ENCODE data around the gene ASPHD1. TPM values are rescaled to one million over a fixed set of nuclear protein-coding genes. Genes with fewer than 3 reads are reported as not detected.
"Not testable (repeated sequence)": the region's sequence is repeated elsewhere in the genome, so short reads cannot be mapped to it uniquely, and the experiment has no call there.

The ASPHD1 gene
- total RNA-seq, 1 experiment from 2014 or later, result 28.5 TPM

DNA sequence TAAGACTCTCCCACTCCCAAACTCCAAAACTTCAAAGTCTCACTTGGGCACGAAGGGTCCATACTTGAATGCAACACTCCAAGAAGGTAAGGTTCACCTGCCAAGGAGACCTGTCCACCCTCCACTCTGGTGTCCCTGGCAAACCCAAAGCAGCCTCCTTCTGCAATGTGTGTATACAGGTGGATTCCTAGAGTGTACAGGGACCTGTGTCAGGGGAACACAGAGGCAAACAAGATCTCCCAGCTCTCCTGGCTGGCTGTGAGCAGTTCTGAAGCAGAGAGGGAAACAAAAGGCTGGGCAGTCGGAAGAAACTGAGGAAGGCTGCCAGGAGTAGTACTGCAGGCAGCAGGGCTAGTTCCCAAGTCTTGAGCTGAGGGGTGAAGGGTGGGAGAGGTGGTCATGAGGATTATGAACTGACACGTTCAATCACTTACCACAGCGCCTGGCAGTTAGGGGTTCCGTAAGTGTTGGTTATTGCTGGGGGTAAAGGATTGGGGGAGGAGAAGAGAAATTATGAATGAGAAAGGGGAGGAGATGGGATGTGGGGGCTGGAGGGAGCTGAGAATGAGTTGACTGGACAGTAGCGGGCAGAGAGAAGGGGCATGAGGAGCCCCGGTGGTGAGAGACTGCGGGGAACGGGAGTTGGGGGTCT, 24.9 kb downstream of the ASPHD1 start:
- in situ Hi-C loops (cut with HindIII; ENCODE audit: low sequenced_read_pairs), result no loop called here
- no peak for DNase-seq (ENCODE audit: low spot score)

- DNase-seq (ENCODE audit: low spot score), result peak; percentile 80
- in situ Hi-C loops (cut with HindIII; ENCODE audit: low sequenced_read_pairs), result no loop called here
Observed at GRCh38 chr16:29925781-29926710, 25.8 kb downstream of the ASPHD1 start, which contains the start of gene KCTD13. TSS of gene KCTD13 (minus strand) at chr16:29926226. CDS start at chr16:29926033, 193 bp downstream.

- in situ Hi-C loops (cut with HindIII; ENCODE audit: low sequenced_read_pairs), result no loop called here
- peak; percentile 64 for DNase-seq (ENCODE audit: low spot score)
Observed at GRCh38 chr16:29926711-29927052, 26.4 kb downstream of the ASPHD1 start.

GRCh38 chr16:29927070-29927905, 27.0 kb downstream of the ASPHD1 start:
- in situ Hi-C loops (cut with HindIII; ENCODE audit: low sequenced_read_pairs), result no loop called here

GRCh38 chr16:29931750-29932149, 31.5 kb downstream of the ASPHD1 start:
- DNase-seq (ENCODE audit: low spot score); in situ Hi-C loops (cut with HindIII; ENCODE audit: low sequenced_read_pairs): not testable (repeated sequence)

More at GRCh38 chr16:29927070-29927905, 27.0 kb downstream of the ASPHD1 start:
- DNase-seq (ENCODE audit: low spot score), result peak; percentile 55

DNA sequence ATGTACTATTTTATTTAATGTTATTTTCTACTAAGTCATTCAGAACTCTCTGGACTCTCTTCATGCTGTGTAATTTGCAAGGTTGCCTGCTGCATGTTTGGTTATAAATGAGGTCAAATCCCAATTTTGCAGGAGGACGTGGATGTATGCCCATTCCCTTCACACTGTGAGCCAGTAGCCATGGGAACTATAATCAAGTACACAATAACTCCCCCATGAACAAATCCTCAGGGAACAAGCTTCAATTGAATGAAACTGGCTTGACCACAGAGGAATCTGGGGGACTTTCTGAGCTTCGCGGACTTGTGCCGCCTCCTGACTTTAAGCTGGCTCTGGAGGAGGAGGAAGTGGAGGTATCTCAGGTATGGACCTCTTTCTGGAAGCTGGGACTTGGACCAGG, 40.4 kb downstream of the ASPHD1 start:
- peak; percentile 36 for DNase-seq (ENCODE audit: low spot score)
- in situ Hi-C loops (cut with HindIII; ENCODE audit: low sequenced_read_pairs), result no loop called here

- in situ Hi-C loops (cut with HindIII; ENCODE audit: low sequenced_read_pairs), result no loop called here
- peak; percentile 39 for DNase-seq (ENCODE audit: low spot score)
Observed at GRCh38 chr16:29943846-29944799, 43.8 kb downstream of the ASPHD1 start.

DNA sequence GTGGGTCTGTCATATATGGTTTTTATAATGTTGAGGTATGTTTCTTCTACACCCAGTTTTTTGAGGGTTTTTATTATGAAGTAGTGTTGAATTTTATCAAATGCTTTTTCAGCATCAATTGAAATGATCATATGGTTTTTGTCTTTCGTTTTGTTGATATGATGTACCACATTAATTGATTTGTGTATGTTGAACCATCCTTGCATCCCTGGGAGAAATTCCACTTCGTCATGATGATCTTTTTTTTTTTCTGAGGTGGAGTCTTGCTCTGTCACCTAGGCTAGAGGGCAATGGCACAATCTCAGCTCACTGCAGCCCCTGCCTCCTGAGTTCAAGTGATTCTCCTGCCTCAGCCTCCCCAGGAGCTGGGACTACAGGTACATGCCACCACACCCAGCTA, 47.6 kb downstream of the ASPHD1 start:
- in situ Hi-C loops (cut with HindIII; ENCODE audit: low sequenced_read_pairs), result no loop called here
- DNase-seq (ENCODE audit: low spot score), result no peak

DNA sequence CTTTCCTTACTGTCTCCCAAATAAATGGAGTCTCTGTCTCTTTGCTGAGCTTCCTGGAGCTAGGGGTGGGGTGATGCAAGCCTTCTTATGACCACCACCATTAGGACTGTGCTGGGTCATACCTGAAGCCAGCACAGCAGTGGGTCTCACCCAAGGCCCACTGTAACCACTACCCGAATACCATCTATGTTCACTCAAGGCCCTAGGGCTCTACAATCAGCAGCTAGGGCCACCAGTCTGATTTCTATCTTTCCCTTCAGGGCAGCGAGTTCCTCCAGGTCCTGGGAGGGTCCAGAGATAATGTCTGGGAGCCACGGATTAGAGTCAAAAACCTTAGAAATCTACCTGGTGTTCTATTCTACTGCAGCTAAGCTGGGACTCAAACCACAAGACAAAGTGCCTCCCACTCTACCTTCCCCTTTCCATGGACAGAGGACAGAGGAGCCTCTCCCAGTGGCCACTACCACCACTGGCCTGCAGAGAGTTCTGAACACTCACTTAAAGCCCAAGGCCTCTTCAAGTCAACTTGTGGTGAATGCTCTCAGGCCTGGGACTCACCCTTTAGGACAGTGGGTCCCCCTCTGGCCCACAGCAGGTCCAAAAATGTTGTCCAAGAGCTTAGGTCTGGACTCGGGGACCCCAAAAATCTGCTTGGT, 50.6 kb downstream of the ASPHD1 start:
- DNase-seq (ENCODE audit: low spot score), result no peak
- in situ Hi-C loops (cut with HindIII; ENCODE audit: low sequenced_read_pairs), result no loop called here

GRCh38 chr16:29951625-29952365, 51.5 kb downstream of the ASPHD1 start:
- in situ Hi-C loops (cut with HindIII; ENCODE audit: low sequenced_read_pairs), result no loop called here

More at GRCh38 chr16:29951625-29952365, 51.5 kb downstream of the ASPHD1 start:
- DNase-seq (ENCODE audit: low spot score), result no peak

Other genes with a start within 250 kb of the ASPHD1 start
- gene SPN, start 237.2 kb upstream of the ASPHD1 start, total RNA-seq (2014; rRNA removed; shearing (Covaris generic)), result 0.37 TPM in 1 of 2 replicates, not detected in the other
- 96.6 and 105 TPM in 2 replicates for gene QPRT, start 221.3 kb upstream of the ASPHD1 start, total RNA-seq (2014; rRNA removed; shearing (Covaris generic))
- not detected in 2 replicates for gene C16orf54, start 154.5 kb upstream of the ASPHD1 start, total RNA-seq (2014; rRNA removed; shearing (Covaris generic))
- not detected in 2 replicates for gene ZG16, start 122.2 kb upstream of the ASPHD1 start, total RNA-seq (2014; rRNA removed; shearing (Covaris generic))
- gene KIF22, start 109.7 kb upstream of the ASPHD1 start, total RNA-seq (2014; rRNA removed; shearing (Covaris generic)), result 169 and 171 TPM in 2 replicates
- 469 and 478 TPM in 2 replicates for gene MAZ, start 94.0 kb upstream of the ASPHD1 start, total RNA-seq (2014; rRNA removed; shearing (Covaris generic))
- gene PRRT2, start 88.3 kb upstream of the ASPHD1 start, total RNA-seq (2014; rRNA removed; shearing (Covaris generic)), result 4.7 and 6.2 TPM in 2 replicates
- 69.9 and 78.4 TPM in 2 replicates for gene PAGR1, start 84.3 kb upstream of the ASPHD1 start, total RNA-seq (2014; rRNA removed; shearing (Covaris generic))
- 17.2 and 32.7 TPM in 2 replicates for gene MVP, start 80.0 kb upstream of the ASPHD1 start, total RNA-seq (2014; rRNA removed; shearing (Covaris generic))
- gene CDIPT, start 37.3 kb upstream of the ASPHD1 start, total RNA-seq (2014; rRNA removed; shearing (Covaris generic)), result 47.7 and 56.2 TPM in 2 replicates
- gene SEZ6L2, start 938 bp upstream of the ASPHD1 start, total RNA-seq (2014; rRNA removed; shearing (Covaris generic)), result 43.5 and 50.4 TPM in 2 replicates
- gene KCTD13, start 25.7 kb downstream of the ASPHD1 start, total RNA-seq (2014; rRNA removed; shearing (Covaris generic)), result 3.2 and 3.9 TPM in 2 replicates
- gene TMEM219, start 61.6 kb downstream of the ASPHD1 start, total RNA-seq (2014; rRNA removed; shearing (Covaris generic)), result 78.5 and 123 TPM in 2 replicates
- gene TAOK2, start 73.4 kb downstream of the ASPHD1 start, total RNA-seq (2014; rRNA removed; shearing (Covaris generic)), result 59.3 and 61.8 TPM in 2 replicates
- gene HIRIP3, start 95.1 kb downstream of the ASPHD1 start, total RNA-seq (2014; rRNA removed; shearing (Covaris generic)), result 15.0 and 16.7 TPM in 2 replicates
- 72.4 and 97.0 TPM in 2 replicates for gene INO80E, start 95.8 kb downstream of the ASPHD1 start, total RNA-seq (2014; rRNA removed; shearing (Covaris generic))
- not detected in 2 replicates for gene DOC2A, start 110.5 kb downstream of the ASPHD1 start, total RNA-seq (2014; rRNA removed; shearing (Covaris generic))
- not detected in 2 replicates for gene C16orf92, start 122.7 kb downstream of the ASPHD1 start, total RNA-seq (2014; rRNA removed; shearing (Covaris generic))
- gene TLCD3B, start 130.8 kb downstream of the ASPHD1 start, total RNA-seq (2014; rRNA removed; shearing (Covaris generic)), result 1.3 TPM in 1 of 2 replicates, not detected in the other
- gene ALDOA, start 165.3 kb downstream of the ASPHD1 start, total RNA-seq (2014; rRNA removed; shearing (Covaris generic)), result 432 and 515 TPM in 2 replicates
- gene PPP4C, start 175.5 kb downstream of the ASPHD1 start, total RNA-seq (2014; rRNA removed; shearing (Covaris generic)), result 225 and 232 TPM in 2 replicates
- gene TBX6, start 191.4 kb downstream of the ASPHD1 start, total RNA-seq (2014; rRNA removed; shearing (Covaris generic)), result not detected in 2 replicates
- not detected in 2 replicates for gene YPEL3, start 195.7 kb downstream of the ASPHD1 start, total RNA-seq (2014; rRNA removed; shearing (Covaris generic))
- 0.12 TPM in 1 of 2 replicates, not detected in the other for gene GDPD3, start 213.0 kb downstream of the ASPHD1 start, total RNA-seq (2014; rRNA removed; shearing (Covaris generic))
- 34.6 and 37.0 TPM in 2 replicates for gene MAPK3, start 222.7 kb downstream of the ASPHD1 start, total RNA-seq (2014; rRNA removed; shearing (Covaris generic))